Psoas muscle (tissue), 8 donors: ENCODE measurements around the gene SCT. TPM values are rescaled to one million over a fixed set of nuclear protein-coding genes. Genes with fewer than 3 reads are reported as not detected.
A peak's percentile ranks its signal among the peaks of the same experiment; 100 is the strongest.

Experiments used
- ATAC-seq, 4 donors: fragments of 200-7000 bp; cut with Tn5 transposase; one replicate each; pipeline ENCODE4 v1.9.1; 2020; ENCODE audit warnings: moderate library complexity in 3 of 4, mild to moderate bottlenecking in 2 of 4
- DNase-seq, 2 donors: peaks; one replicate each; pipeline ENCODE4 v3.0.0-alpha.2; 2020
- H3K27ac ChIP-seq: fragments of 200-600 bp; one replicate; pipeline ENCODE4 v1.8.0; 2022
- H3K27me3 ChIP-seq, 3 donors: fragments of 200-600 bp in 1 of 3; one replicate each; pipeline versions ENCODE4 v1.6.1 to v1.8.0; 2013 to 2022; ENCODE audit warnings: low read length in 2 of 3, mild to moderate bottlenecking in 2 of 3, moderate library complexity in 1 of 3; ENCODE audit not compliant: insufficient read depth in 3 of 3
- H3K36me3 ChIP-seq, 2 donors: fragments of 200-600 bp in 1 of 2; one replicate each; pipeline versions ENCODE4 v1.6.1 to v1.8.0; 2013 to 2022; ENCODE audit warnings: low read depth in 1 of 2, mild to moderate bottlenecking in 1 of 2, moderate library complexity in 1 of 2; ENCODE audit not compliant: insufficient read depth in 1 of 2
- H3K4me1 ChIP-seq: fragments of 200-600 bp; one replicate; pipeline ENCODE4 v1.8.0; 2022
- H3K4me3 ChIP-seq: fragments of 200-600 bp; one replicate; pipeline ENCODE4 v1.8.0; 2022; ENCODE audit warnings: mild to moderate bottlenecking
- H3K9me3 ChIP-seq: fragments of 200-600 bp; one replicate; pipeline ENCODE4 v1.8.0; 2022
- CTCF ChIP-seq: fragments of 200-600 bp; IDR thresholded peaks from one replicate; pipeline ENCODE4 v1.8.0; 2022; ENCODE audit warnings: antibody characterized with exemption
- WGBS, 3 donors: extraction: QIAGEN DNeasy Blood & Tissue Kit; methylation state at CpG; one replicate each; pipeline versions ENCODE4 v1.1.6 to v1.1.7; 2013; 5-methylcytosine and 5-hydroxymethylcytosine counted together
- intact Hi-C, 2 donors: fragments of 100-400 bp; cut with DNase I; formaldehyde crosslinking; loops; one replicate each; pipeline versions ENCODE4 v1.11.0 to v1.14.2; 2022
- long read RNA-seq, 2 donors: library from polyadenylated mRNA; unstranded; transcript quantifications; one replicate each; pipeline ENCODE4 v2.0.0, GENCODE V29; 2021
- polyA plus RNA-seq, 3 donors: library from polyadenylated mRNA; stranded (reverse); fragments of 200-250 nt; gene quantifications; one replicate each; pipeline ENCODE4 v1.2.3, GENCODE V29; 2013
- total RNA-seq, 4 donors: library from RNA; stranded (reverse); fragmentation: NEBNext Ultra II Directional in 2 of 4; extraction: Animal tissue kit (Norgen Biotek cat#: 25700) in 2 of 4; gene quantifications; one replicate each; pipeline versions ENCODE4 v1.2.1 to v1.2.4, GENCODE V29; 2021 to 2023
- donor health status: healthy with polysubstance abuse.
- donor health status: DM: no; HTN: no; CAD: no; lungs with moderate emphysema.
- donor health status: Bipolar disorder and iron deficiency.
- donor health status: healthy.
- donor health status: DM: yes; HTN: yes; CAD: no.
- donor health status: DM: no; HTN: no; CAD: no.
- donor health status: DM: no; HTN: no; CAD: no.
- donor health status: DM: yes; HTN: yes; CAD: no.

The SCT gene, protein sequence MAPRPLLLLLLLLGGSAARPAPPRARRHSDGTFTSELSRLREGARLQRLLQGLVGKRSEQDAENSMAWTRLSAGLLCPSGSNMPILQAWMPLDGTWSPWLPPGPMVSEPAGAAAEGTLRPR
- total RNA-seq (1 to 10 TPM in 2 of 4 donors, under 1 TPM in 1, not detected in 1; 0.89 to 4.8 (median 1.8) TPM), polyA plus RNA-seq (under 1 TPM in 1 of 3 donors, not detected in 2; 0.44 TPM)
- long read RNA-seq, donor 1: 0 reads
- long read RNA-seq, donor 2: 0 reads

DNA sequence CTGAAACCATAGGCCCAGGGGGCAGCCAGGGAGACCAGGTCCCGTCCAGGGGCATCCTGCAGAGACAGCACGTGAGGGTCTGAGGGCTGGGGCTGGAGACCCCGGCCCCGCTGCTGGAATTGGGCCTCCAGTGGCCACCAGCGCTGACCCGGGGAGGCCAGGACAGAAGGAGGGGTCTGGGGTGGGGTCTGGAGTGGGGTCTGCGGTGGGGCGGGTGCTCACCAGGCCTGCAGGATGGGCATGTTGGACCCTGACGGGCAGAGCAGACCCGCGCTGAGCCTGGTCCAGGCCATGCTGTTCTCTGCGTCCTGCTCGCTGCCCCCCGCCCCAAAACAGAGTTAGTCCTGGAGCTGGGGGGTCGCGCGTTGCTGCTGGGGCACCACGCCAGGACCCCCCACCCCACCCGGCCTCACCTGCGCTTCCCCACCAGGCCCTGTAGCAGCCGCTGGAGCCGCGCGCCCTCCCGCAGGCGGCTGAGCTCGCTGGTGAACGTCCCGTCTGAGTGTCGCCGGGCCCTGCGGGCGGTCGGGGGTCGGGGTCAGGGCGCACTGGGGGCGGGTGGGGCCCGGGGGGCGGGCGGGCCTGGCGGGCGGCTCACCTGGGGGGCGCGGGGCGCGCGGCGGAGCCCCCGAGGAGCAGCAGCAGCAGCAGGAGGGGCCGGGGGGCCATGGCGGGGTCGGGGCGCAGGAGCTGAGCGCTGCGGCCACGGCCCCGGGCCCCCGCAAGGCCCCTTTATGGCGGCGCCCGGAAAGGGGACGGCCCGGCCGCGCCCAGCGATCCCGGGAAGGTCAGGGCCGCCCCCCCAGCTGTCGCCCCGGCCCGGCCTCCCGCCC is at the start of gene SCT:
SCT (minus strand) TSS at position 707 of the 833 bp plus-strand sequence; CDS start at position 669, 38 bp downstream.
- intact Hi-C loops: loop anchor here in 1 of 2 donors (5.0 kb wide), 1 partner anchor 49 kb away; the partner anchor contains the start of gene PHRF1
- ATAC-seq (no peak), DNase-seq (peak in 1 of 2 donors; percentile 53)
- no peak for TF ChIP-seq CTCF
- H3K4me1 ChIP-seq: peaks cover 30% of the 10 kb centered on the region
- H3K27me3 ChIP-seq: peaks cover 0 to 2% (median 0%) of the 10 kb centered on the region in 3 donors
- H3K4me3 ChIP-seq: no peak within 1 kb of the TSS
- 17 to 37% (median 36%) methylated on average over 22 to 72 of the region's 72 CpGs for WGBS, 3 donors
- peaks cover 0 to 6% of the 10 kb centered on the region in 2 donors for H3K36me3 ChIP-seq
- H3K27ac ChIP-seq: peak within 1 kb of the TSS; percentile 90
- no peaks in the 10 kb centered on the region for H3K9me3 ChIP-seq

GRCh38 chr11:674406-674805 is 47.4 kb upstream of the SCT start:
- WGBS, 3 donors: 88 to 91% (median 90%) methylated on average over 17 of the region's 17 CpGs
- Histone ChIP-seq H3K9me3 (no peaks in the 10 kb centered on the region), H3K4me3 (no peak overlapping the region), H3K36me3 (peaks cover 3 to 78% of the 10 kb centered on the region in 2 donors), H3K27ac (no peak overlapping the region), H3K27me3 (no peaks in the 10 kb centered on the region), H3K4me1 (no peaks in the 10 kb centered on the region)
- no peak for TF ChIP-seq CTCF
- ATAC-seq (no peak), DNase-seq (no peak)
- intact Hi-C loops: no loop called here

GRCh38 chr11:673866-674265 is 46.9 kb upstream of the SCT start:
- H3K27ac ChIP-seq: no peak overlapping the region
- H3K4me3 ChIP-seq: no peak overlapping the region
- no peaks in the 10 kb centered on the region for H3K4me1 ChIP-seq
- peaks cover 3 to 72% of the 10 kb centered on the region in 2 donors for H3K36me3 ChIP-seq
- DNase-seq (no peak), ATAC-seq (no peak)
- H3K27me3 ChIP-seq: no peaks in the 10 kb centered on the region
- intact Hi-C loops: no loop called here
- WGBS, 3 donors: 91 to 92% (median 92%) methylated on average over 8 of the region's 8 CpGs
- TF ChIP-seq CTCF: no peak
- H3K9me3 ChIP-seq: no peaks in the 10 kb centered on the region

DNA sequence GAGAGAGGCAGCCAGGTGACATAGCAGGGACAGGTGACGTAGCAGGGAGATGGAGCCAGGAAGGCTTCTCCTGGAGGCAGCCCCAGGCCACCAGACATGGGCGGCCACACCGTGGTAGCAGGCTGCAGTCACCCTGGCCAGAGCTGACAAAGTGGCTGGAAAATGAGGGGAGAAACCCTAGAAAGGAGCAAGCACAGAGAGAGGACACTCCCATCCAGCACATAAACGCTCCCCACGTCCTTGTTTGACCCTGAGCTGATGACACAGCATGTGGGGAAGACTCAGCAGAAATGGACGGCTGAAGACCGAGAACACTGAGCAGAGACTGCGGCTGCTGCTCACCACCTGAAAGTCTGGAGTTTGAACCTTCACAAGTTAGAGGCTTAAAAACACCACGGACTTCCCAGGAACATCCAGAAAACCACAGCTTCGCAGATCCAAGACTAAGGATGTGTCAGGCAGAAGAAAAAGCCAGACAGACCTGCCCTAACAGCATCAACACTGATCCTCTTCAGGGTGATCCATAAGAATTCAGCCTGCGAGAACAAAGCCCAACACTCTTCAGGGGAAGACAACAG is 38.8 kb upstream of the SCT start:
- DNase-seq (peak in 1 of 2 donors; percentile 44), ATAC-seq (peak; percentile 70 to 85 (median 80))
- Histone ChIP-seq H3K9me3 (no peaks in the 10 kb centered on the region), H3K4me1 (peaks cover 4% of the 10 kb centered on the region), H3K27ac (peak overlapping the region; percentile 58), H3K4me3 (peak overlapping the region; percentile 25), H3K36me3 (peaks cover 0 to 26% of the 10 kb centered on the region in 2 donors), H3K27me3 (no peaks in the 10 kb centered on the region)
- TF ChIP-seq CTCF: no peak
- 30 to 58% (median 39%) methylated on average over 11 of the region's 11 CpGs for WGBS, 3 donors
- intact Hi-C loops: no loop called here
